Measurements from ENCODE around the gene COA8.

COA8 gene

GRCh38 chr14:103526247-103526913, 36.4 kb upstream of the COA8 start:
- DNase-seq = no peak

GRCh38 chr14:103526914-103527248, 35.9 kb upstream of the COA8 start:
- no peak for DNase-seq

- DNase-seq = no peak
Measured at GRCh38 chr14:103527408-103528145, 35.2 kb upstream of the COA8 start.

GRCh38 chr14:103528146-103528586, 34.6 kb upstream of the COA8 start:
- DNase-seq = no peak

GRCh38 chr14:103528587-103529382, 34.0 kb upstream of the COA8 start, which contains the start of gene TRMT61A:
Gene TRMT61A, plus strand, starts transcription at chr14:103529196. Its CDS starts 783 bp downstream, at chr14:103529979.
- peak; percentile 40 for DNase-seq

- no peak for DNase-seq
Measured at GRCh38 chr14:103529383-103530365, 33.1 kb upstream of the COA8 start.

GRCh38 chr14:103530390-103530789, 32.4 kb upstream of the COA8 start:
- DNase-seq = no peak

- no peak for DNase-seq
Measured at GRCh38 chr14:103530831-103531230, 31.9 kb upstream of the COA8 start.

- DNase-seq = no peak
Measured at GRCh38 chr14:103531421-103532215, 31.1 kb upstream of the COA8 start.

- no peak for DNase-seq
Measured at GRCh38 chr14:103532216-103533136, 30.3 kb upstream of the COA8 start.

GRCh38 chr14:103533137-103533998, 29.4 kb upstream of the COA8 start:
- no peak for DNase-seq

- DNase-seq = no peak
Measured at GRCh38 chr14:103533999-103534575, 28.7 kb upstream of the COA8 start.

- no peak for DNase-seq
Measured at GRCh38 chr14:103534576-103535061, 28.1 kb upstream of the COA8 start.

- no peak for DNase-seq
Measured at GRCh38 chr14:103535081-103535890, 27.5 kb upstream of the COA8 start.

- no peak for DNase-seq
Measured at GRCh38 chr14:103535891-103536565, 26.7 kb upstream of the COA8 start.

GRCh38 chr14:103536693-103537092, 26.1 kb upstream of the COA8 start:
- DNase-seq = no peak
